Activated CD8-positive, alpha-beta memory T cell treated with anti-CD3 and anti-CD28 coated beads, Interleukin-2, amount 10 ng/mL, durations not matched to agents 7 days and 5 days (primary cell): Measurements from ENCODE around the gene PPP1R14C. TPM values are rescaled to one million over a fixed set of nuclear protein-coding genes. Genes with fewer than 3 reads are reported as not detected.

ENCODE experiments used
- ATAC-seq: fragments of 150-1000 bp; cut with Tn5 transposase; one replicate; pipeline ENCODE4 v1.10.0; 2021; ENCODE audit warnings: moderate library complexity
- CTCF ChIA-PET: fragments of 350-600 bp; sonication (Branson Sonifier 250); formaldehyde crosslinking; loops from one replicate; lab custom pipeline; 2021; ENCODE audit warnings: antibody characterized with exemption; lab: Charles Lee
- DNase-seq: peaks from one replicate; pipeline ENCODE4 v3.0.0-alpha.2; 2020
- H3K27ac Mint-ChIP-seq: one replicate; pipeline ENCODE4 v1.8.0; 2021; ENCODE audit warnings: mild to moderate bottlenecking, mixed read lengths
- H3K27me3 Mint-ChIP-seq: one replicate; pipeline ENCODE4 v1.8.0; 2021; ENCODE audit warnings: mixed read lengths
- H3K36me3 Mint-ChIP-seq: one replicate; pipeline ENCODE4 v1.8.0; 2021; ENCODE audit warnings: mild to moderate bottlenecking, mixed read lengths
- H3K4me1 Mint-ChIP-seq: one replicate; pipeline ENCODE4 v1.8.0; 2021; ENCODE audit warnings: mixed read lengths
- H3K4me3 Mint-ChIP-seq: one replicate; pipeline ENCODE4 v1.8.0; 2021; ENCODE audit warnings: mild to moderate bottlenecking, moderate library complexity, mixed read lengths
- H3K9me3 Mint-ChIP-seq: one replicate; pipeline ENCODE4 v1.8.0; 2022; ENCODE audit warnings: low read depth, mixed read lengths
- total RNA-seq, 2 experiments: library from RNA; stranded (reverse); gene quantifications; one replicate each; pipeline ENCODE4 v1.2.3, GENCODE V29; 2021

Gene PPP1R14C
- total RNA-seq, 2 experiments from 2014 or later = 0.09 TPM; not detected in 1

DNA sequence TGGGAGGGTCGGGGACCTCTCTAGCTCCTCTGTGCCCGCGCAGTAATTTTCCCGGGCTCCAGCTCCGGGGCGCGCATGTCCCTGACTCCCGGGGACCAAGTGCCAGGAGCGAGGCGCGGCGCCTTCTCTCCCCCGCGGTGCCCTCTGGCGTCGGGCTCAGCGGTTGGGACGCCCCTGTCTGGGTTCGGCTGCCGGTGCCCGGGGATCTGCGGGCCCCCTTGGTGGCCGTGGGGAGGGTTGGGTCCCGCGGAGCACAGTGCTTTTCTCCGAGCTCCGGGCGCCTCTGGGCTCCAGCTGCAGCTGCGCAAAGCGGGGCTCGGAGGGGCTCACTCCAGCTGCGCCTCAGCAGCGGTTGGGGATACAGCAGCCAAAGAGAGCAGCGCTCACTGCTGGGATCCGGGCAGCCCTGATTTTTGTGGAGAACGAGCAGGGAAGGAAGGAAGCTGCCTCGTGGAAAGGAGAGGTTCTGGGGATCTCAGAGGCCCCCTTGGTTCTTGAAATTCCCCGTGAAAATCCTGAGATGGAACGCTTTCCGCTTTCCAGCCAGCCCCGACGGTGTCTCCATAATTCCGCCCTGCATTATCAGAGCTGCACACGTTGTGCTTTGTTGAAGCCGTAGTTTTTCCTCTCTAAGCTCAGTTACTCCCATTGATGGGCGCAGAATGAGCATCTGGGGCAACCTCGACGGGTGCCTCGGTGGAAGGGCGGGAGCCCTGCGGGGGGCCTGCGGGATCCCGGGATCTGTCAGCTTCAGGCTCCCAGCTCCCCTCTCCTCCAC, 861 bp downstream of the PPP1R14C start:
- Mint-ChIP-seq H3K4me1 (peaks cover 17% of the 10 kb centered on the region), H3K4me3 (peak overlapping the region; percentile 3), H3K27me3 (peaks cover 79% of the 10 kb centered on the region), H3K9me3 (no peaks in the 10 kb centered on the region), H3K27ac (no peak overlapping the region), H3K36me3 (peaks cover 2% of the 10 kb centered on the region)
- ATAC-seq = no peak
- CTCF ChIA-PET = no interaction called here
- no peak for DNase-seq

DNA sequence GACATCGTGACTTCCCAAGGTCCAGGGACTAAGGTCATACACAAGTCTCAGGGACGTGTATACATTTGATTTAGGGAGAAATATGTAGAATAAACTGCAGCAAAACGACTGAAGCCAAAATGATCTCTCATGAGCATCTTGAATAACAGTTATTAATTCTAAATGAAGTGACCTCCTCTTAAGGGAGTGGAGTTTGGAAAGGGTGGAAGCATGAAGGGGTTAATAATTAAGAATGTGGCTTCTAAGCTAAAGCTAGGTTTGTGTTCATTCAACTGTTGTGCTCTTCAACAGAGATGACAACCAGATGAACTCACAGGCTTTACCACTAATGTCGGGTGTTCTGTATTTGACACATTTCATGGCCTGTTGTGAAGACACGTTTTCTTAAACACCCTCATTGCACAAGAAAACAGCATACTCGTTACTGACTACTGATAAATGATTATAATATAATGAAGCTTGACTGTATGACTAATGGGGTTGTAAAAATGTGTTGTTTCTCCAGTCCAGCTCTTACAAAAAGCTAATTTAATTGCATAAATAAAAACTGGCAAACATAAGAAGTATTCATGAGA, 1.5 kb downstream of the PPP1R14C start:
- Mint-ChIP-seq H3K4me1 (peaks cover 17% of the 10 kb centered on the region), H3K36me3 (peaks cover 2% of the 10 kb centered on the region), H3K27me3 (peaks cover 75% of the 10 kb centered on the region), H3K27ac (no peak overlapping the region), H3K9me3 (no peaks in the 10 kb centered on the region), H3K4me3 (peak overlapping the region; percentile 3)
- DNase-seq = no peak
- CTCF ChIA-PET = interaction anchor here (0.8 to 1.3 kb wide), 3 partner anchors 63 to 73 kb away, joined by 3 read pairs; no protein-coding TSS in a partner anchor
- ATAC-seq = no peak

DNA sequence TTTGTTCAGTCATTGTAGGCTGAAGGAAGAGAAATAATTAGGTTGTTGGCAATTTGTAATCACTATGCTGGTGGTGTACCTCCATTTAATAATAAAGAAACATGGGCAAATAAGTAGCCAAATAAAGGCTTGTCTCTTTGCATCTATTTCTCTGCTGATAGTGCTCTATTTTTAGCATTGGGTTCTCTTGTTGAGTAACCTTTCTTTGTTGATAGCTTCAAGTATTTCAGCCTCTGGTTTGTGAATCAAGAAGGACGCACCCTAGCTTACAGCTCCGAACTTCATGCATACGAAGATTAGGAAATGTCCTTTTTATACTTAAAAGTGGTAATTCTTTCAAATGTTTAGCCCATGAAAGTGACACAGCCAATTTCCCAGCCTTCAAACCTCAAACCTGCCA, 2.6 kb downstream of the PPP1R14C start:
- H3K27me3 Mint-ChIP-seq = peaks cover 76% of the 10 kb centered on the region
- H3K27ac Mint-ChIP-seq = no peak overlapping the region
- no peaks in the 10 kb centered on the region for H3K9me3 Mint-ChIP-seq
- peaks cover 17% of the 10 kb centered on the region for H3K4me1 Mint-ChIP-seq
- H3K4me3 Mint-ChIP-seq = no peak overlapping the region
- CTCF ChIA-PET = interaction anchor here (0.8 to 1.3 kb wide), 3 partner anchors 64 to 74 kb away, joined by 3 read pairs; no protein-coding TSS in a partner anchor
- peaks cover 2% of the 10 kb centered on the region for H3K36me3 Mint-ChIP-seq
- no peak for DNase-seq
- ATAC-seq = no peak

DNA sequence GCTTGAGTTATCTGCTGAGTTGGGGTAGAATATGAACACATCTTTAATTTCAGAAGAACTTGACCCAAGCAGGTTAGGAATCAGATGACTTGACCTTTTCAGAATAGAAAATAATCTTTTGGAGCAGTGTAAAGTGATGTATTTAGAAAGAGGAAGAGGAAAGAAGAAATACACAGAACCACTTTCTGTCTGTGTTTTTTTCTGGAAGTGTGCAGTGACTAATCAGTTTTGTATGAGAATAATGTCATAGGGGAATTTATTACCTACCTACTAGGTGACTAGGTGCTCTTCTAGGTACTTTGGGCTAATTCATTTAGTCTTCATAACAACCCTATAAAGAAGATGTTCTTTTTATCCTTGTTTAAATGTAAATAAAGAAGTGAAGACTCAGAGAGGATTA, 3.0 kb downstream of the PPP1R14C start:
- ATAC-seq = no peak
- Mint-ChIP-seq H3K9me3 (no peaks in the 10 kb centered on the region), H3K4me1 (peaks cover 17% of the 10 kb centered on the region), H3K36me3 (peaks cover 2% of the 10 kb centered on the region), H3K4me3 (no peak overlapping the region), H3K27ac (no peak overlapping the region), H3K27me3 (peaks cover 76% of the 10 kb centered on the region)
- no peak for DNase-seq
- CTCF ChIA-PET = interaction anchor here (1.3 kb wide), 1 partner anchor 65 kb away, joined by 3 read pairs; no protein-coding TSS in a partner anchor

DNA sequence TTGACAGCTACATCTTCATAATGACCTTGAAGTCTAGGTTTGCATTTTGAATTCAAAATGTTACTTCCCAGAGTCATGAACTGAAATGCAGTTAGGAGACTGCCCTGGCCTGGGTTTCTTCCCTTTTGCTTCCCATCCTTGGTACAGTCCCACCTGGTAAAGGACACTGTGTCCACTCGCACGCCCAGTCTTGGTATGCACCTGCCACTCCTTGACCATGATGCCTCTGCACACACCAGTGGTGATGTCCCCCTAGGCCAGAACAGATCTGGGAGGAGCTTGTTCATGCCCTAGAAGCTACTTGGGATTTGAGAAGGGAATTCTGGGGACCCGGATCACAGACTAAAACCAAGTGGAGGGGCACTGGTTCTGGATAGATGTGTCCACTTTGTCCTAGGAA, 3.6 kb downstream of the PPP1R14C start:
- H3K27me3 Mint-ChIP-seq = peaks cover 76% of the 10 kb centered on the region

DNA sequence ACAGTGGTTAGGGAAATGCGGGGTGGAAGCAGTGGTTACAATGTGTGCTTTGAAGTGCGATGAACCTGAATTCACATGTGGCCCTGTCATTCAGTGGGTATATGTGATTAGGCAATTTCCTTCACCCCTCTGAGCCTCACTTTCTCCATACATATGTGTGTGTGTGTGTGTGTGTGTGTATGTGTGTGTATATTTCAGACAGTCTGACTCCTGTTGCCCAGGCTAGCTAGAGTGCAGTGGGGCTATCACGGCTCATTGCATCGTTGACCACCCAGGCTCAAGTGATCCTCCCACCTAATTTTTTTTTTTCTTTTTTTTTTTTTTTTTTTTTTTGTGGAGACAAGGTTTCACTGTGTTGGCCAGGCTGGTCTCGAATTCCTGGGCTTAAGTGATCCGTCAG, 6.3 kb downstream of the PPP1R14C start:
- ATAC-seq = no peak

More for the DNA sequence above, 3.6 kb downstream of the PPP1R14C start:
- peaks cover 17% of the 10 kb centered on the region for H3K4me1 Mint-ChIP-seq
- no peaks in the 10 kb centered on the region for H3K9me3 Mint-ChIP-seq
- DNase-seq (no peak), ATAC-seq (no peak)
- CTCF ChIA-PET = no interaction called here
- no peak overlapping the region for H3K4me3 Mint-ChIP-seq
- no peak overlapping the region for H3K27ac Mint-ChIP-seq
- H3K36me3 Mint-ChIP-seq = peaks cover 2% of the 10 kb centered on the region

DNA sequence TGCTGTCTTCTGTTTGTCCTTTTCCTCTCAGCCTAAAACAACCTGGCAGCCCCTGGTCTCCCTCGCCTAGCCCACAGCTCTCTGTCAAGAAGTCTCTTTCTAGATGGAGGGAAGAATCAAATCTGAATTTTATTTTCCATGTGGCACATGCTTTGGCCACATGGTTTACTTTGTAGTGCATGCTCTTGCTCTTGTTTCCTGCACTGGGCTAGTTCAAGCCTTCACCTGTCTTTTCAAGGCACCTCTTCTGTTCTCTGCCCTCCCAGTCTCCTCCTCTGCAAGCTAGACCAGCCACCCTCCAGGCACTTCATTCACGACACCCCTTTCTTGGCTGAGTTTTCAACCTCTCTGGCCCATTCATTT, 7.6 kb downstream of the PPP1R14C start:
- CTCF ChIA-PET = no interaction called here
- Mint-ChIP-seq H3K9me3 (no peaks in the 10 kb centered on the region), H3K4me1 (peaks cover 17% of the 10 kb centered on the region), H3K27ac (no peak overlapping the region), H3K4me3 (no peak overlapping the region), H3K36me3 (no peaks in the 10 kb centered on the region), H3K27me3 (peaks cover 76% of the 10 kb centered on the region)
- ATAC-seq = no peak
- DNase-seq = no peak

More for the DNA sequence above, 6.3 kb downstream of the PPP1R14C start:
- H3K4me1 Mint-ChIP-seq = peaks cover 17% of the 10 kb centered on the region
- H3K4me3 Mint-ChIP-seq = no peak overlapping the region
- no peaks in the 10 kb centered on the region for H3K9me3 Mint-ChIP-seq
- no peaks in the 10 kb centered on the region for H3K36me3 Mint-ChIP-seq
- CTCF ChIA-PET = no interaction called here
- H3K27ac Mint-ChIP-seq = no peak overlapping the region
- H3K27me3 Mint-ChIP-seq = peaks cover 81% of the 10 kb centered on the region
- no peak for DNase-seq

DNA sequence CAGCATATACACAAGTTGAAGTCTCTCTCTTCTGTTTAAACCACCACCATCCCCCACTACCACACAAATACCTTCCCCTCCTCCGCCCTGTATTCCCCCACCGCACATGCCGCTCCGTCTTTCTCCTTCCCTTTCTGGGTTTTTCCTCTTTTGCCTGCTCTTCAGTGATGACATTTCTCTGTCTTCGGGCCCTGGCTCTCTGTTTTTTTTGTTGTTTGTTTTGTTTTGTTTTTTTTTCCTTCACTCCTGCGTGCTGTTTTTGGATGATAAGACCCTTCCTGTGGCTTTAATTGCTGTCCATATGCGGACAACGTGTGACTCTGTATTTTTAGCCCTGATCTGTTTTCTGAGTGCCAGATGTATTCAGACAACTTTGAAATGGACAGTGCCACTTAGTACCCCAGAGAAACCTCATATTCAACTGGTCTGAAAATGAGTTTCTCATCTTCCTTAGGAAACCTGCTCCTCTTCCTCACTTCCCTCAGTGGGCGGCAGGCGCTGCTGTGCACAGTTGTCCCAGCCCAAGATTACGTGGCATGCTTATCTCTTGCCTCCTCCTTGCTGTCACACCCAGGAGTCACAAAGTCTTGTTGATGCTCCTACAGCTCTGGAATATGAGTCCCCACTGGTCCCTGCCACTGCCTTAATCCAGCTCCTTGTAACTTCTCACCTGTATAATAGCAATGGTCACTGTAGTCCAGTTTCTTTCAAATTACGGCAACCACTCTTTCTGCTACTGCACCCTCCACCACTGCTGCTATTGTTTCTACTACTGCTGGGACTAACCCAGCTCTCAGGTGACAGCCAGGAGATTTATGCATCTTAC, 8.2 kb downstream of the PPP1R14C start:
- CTCF ChIA-PET = no interaction called here
- peaks cover 71% of the 10 kb centered on the region for H3K27me3 Mint-ChIP-seq
- H3K36me3 Mint-ChIP-seq = no peaks in the 10 kb centered on the region

DNA sequence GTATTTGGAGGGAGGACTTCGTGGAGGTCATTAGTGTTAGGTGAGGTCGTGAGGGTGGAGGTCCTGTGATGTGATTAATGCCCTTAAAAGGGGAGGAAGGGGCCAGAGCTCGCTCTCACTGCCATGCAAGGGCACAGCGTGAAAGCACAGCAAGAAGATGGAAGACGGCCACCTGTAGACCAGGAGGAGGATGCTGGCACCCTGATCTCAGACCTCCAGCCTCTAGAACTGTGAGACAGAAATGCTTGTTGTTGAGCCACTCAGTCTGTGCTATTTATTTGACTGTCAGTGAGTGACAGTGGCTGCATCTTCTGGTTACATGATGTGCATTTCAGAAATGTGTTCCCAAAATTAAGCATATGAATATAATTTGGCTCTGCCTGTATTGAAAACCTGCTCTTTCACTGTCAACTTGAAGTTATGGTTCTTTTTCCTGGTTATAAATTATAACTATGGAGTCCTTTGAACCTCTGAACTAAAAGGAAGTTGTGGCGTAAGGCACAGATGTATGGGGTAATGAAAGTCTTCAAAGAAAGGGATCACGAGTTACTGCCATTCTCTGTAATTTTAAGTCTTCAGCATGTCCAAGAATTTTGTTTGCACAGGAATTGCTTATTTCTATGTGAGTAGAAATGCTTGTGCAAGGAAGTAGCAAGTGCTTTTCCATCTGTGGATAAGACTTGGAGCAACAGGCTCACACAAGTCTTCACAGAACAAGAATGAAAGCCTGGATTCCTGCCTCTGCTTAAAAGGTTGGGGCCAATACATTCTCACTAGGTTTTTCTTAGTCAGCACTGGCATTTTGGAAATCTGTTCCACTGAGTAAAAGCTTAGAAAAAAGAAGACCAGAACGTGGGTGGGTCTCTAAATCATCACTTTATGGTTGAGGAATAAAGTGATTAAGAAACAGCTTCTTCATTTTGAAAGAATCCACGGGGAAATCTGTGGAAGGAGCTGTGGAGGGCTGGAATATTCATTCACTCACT, 10.3 kb downstream of the PPP1R14C start:
- Mint-ChIP-seq H3K36me3 (no peaks in the 10 kb centered on the region), H3K27ac (no peak overlapping the region), H3K9me3 (no peaks in the 10 kb centered on the region), H3K4me1 (peaks cover 21% of the 10 kb centered on the region), H3K4me3 (no peak overlapping the region), H3K27me3 (peaks cover 68% of the 10 kb centered on the region)
- DNase-seq (no peak), ATAC-seq (no peak)
- CTCF ChIA-PET = interaction anchor here (0.9 kb wide), 1 partner anchor 34 kb away, joined by 3 read pairs; no protein-coding TSS in a partner anchor

More for the DNA sequence above, 8.2 kb downstream of the PPP1R14C start:
- Mint-ChIP-seq H3K9me3 (no peaks in the 10 kb centered on the region), H3K4me1 (peaks cover 13% of the 10 kb centered on the region), H3K27ac (no peak overlapping the region), H3K4me3 (no peak overlapping the region)
- no peak for DNase-seq
- no peak for ATAC-seq

DNA sequence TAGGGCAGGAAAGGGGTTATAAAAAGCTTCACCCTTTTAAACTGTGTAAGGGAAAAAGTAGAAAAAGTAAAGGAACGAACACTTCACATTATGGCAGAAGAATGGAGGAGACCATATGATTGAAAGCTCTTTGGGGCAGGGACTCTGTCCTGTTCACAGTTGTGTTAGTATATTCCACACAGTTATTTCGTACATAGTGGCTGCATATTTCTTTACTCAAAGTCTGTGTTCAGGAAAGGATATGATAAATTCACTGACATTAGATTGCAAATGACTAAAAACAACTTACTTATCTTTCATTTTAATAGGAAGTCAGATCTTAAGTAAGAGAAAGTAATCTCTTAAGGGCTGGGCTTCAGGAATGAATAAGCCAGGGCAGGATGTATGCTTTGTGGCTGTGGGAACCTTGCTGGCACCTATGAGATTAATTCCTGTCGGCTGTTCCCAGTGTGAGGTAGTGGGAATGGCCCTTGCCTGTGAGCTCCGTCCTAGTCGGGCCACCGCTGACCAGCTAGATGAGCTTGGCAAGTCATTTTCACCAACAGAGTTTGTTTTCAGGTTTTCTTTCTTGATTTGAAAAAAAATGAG, 11.2 kb downstream of the PPP1R14C start:
- Mint-ChIP-seq H3K9me3 (no peaks in the 10 kb centered on the region), H3K4me1 (peaks cover 21% of the 10 kb centered on the region), H3K4me3 (no peak overlapping the region), H3K36me3 (no peaks in the 10 kb centered on the region), H3K27me3 (peaks cover 71% of the 10 kb centered on the region), H3K27ac (no peak overlapping the region)
- CTCF ChIA-PET = interaction anchor here (0.9 kb wide), 1 partner anchor 34 kb away, joined by 3 read pairs; no protein-coding TSS in a partner anchor
- DNase-seq (no peak), ATAC-seq (no peak)

DNA sequence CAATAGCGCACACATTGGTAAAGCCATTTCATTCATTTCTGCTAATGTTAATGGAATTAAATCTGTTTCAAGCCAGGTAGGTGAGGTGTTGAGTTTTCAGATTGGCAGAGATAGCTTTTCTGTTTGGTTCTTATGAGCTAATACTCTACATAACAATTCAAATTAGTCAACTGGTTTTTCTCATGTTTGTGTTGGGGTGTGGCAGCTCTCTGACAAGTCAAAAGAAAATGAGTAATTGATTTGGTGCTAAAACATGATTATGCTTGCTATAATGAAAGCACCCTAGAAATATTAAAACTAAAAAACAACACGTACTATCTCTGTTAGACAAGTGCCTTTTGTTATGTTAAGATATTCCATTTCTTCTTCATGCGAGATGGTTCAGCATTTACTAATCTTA, 13.6 kb downstream of the PPP1R14C start:
- no peak for DNase-seq
- H3K4me1 Mint-ChIP-seq = peaks cover 21% of the 10 kb centered on the region
- CTCF ChIA-PET = no interaction called here
- ATAC-seq = no peak
- peaks cover 53% of the 10 kb centered on the region for H3K27me3 Mint-ChIP-seq
- no peaks in the 10 kb centered on the region for H3K36me3 Mint-ChIP-seq
- no peaks in the 10 kb centered on the region for H3K9me3 Mint-ChIP-seq
- no peak overlapping the region for H3K4me3 Mint-ChIP-seq
- H3K27ac Mint-ChIP-seq = no peak overlapping the region

DNA sequence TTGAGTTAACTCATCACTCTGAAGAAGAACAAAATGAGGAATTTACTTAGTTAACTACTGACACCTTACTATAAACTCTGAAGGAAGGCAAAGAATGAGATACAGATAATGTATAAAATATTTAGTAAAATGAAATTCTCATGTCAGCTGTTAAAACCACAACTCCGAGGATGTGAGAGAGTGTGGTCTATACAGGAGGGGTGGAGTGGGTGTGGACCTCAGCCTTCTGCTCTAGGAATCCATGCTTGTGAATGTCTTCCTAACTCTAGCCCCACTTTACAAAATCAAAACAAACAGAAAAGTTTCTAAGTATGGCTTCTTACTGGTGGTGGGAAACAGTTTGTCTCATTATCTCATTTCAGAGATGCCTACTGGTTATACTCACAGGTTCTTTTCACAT, 14.2 kb downstream of the PPP1R14C start:
- H3K9me3 Mint-ChIP-seq = no peaks in the 10 kb centered on the region
- CTCF ChIA-PET = no interaction called here
- H3K4me1 Mint-ChIP-seq = peaks cover 21% of the 10 kb centered on the region
- no peak for DNase-seq
- H3K27me3 Mint-ChIP-seq = peaks cover 53% of the 10 kb centered on the region
- H3K36me3 Mint-ChIP-seq = no peaks in the 10 kb centered on the region
- H3K27ac Mint-ChIP-seq = no peak overlapping the region
- ATAC-seq = no peak
- no peak overlapping the region for H3K4me3 Mint-ChIP-seq
